ENCODE data around the gene ELOVL6.

DNA sequence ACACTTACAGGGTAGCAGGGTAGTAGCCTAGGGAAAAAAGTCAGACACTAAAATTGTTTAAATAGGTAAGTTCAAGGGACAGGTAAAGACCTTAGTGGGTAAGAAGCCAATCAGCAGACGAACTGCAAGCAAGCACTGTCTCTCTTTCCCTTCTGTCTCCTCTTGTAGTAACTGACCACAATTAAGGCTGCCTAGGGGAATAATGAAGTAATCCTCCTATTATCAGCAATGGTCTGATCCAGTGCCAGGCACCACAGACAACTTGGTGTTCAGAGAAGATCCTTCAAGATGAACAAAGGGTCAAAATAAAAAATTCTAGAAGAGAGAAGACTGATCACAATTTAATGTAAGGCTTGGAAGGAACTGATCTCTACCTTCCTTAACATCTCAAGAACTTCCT is 62.9 kb downstream of the ELOVL6 start:
- TF ChIP-seq POLR2A (IDR thresholded peaks at IDR 0.05): no peak
- TF ChIP-seq, protein P1, sequence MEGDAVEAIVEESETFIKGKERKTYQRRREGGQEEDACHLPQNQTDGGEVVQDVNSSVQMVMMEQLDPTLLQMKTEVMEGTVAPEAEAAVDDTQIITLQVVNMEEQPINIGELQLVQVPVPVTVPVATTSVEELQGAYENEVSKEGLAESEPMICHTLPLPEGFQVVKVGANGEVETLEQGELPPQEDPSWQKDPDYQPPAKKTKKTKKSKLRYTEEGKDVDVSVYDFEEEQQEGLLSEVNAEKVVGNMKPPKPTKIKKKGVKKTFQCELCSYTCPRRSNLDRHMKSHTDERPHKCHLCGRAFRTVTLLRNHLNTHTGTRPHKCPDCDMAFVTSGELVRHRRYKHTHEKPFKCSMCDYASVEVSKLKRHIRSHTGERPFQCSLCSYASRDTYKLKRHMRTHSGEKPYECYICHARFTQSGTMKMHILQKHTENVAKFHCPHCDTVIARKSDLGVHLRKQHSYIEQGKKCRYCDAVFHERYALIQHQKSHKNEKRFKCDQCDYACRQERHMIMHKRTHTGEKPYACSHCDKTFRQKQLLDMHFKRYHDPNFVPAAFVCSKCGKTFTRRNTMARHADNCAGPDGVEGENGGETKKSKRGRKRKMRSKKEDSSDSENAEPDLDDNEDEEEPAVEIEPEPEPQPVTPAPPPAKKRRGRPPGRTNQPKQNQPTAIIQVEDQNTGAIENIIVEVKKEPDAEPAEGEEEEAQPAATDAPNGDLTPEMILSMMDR (IDR thresholded peaks at IDR 0.05 in 4 of 5, conservative IDR thresholded peaks at IDR 0.05 in 1 of 5): no peak
